ENCODE results near the gene MSRB2.
"Not testable (repeated sequence)": the region's sequence is repeated elsewhere in the genome, so short reads cannot be mapped to it uniquely, and the experiment has no call there.

Gene MSRB2
- total RNA-seq = 2.9 to 3.4 reads per million in 2 donors

- peak; percentile 51 for DNase-seq
Observed at GRCh38 chr10:23095404-23095965, at the start of gene MSRB2. Gene MSRB2 (plus strand): TSS chr10:23095579. CDS start chr10:23095609, 30 bp downstream.

- DNase-seq = no peak
Observed at GRCh38 chr10:23046027-23046426, 49.4 kb upstream of the MSRB2 start.

GRCh38 chr10:23047201-23048050, 48.0 kb upstream of the MSRB2 start:
- no peak for DNase-seq

- no peak for DNase-seq
Observed at GRCh38 chr10:23048191-23048590, 47.2 kb upstream of the MSRB2 start.

GRCh38 chr10:23051278-23051677, 44.1 kb upstream of the MSRB2 start:
- DNase-seq = no peak

- DNase-seq = no peak
Observed at GRCh38 chr10:23051855-23052331, 43.5 kb upstream of the MSRB2 start.

- no peak for DNase-seq
Observed at GRCh38 chr10:23053036-23053435, 42.3 kb upstream of the MSRB2 start.

GRCh38 chr10:23055424-23056185, 39.8 kb upstream of the MSRB2 start:
- DNase-seq = no peak

- no peak for DNase-seq
Observed at GRCh38 chr10:23056186-23056579, 39.2 kb upstream of the MSRB2 start.

- DNase-seq = no peak
Observed at GRCh38 chr10:23058366-23058765, 37.0 kb upstream of the MSRB2 start.

GRCh38 chr10:23060918-23061317, 34.5 kb upstream of the MSRB2 start:
- DNase-seq = no peak

GRCh38 chr10:23063045-23063972, 32.1 kb upstream of the MSRB2 start:
- DNase-seq = no peak

GRCh38 chr10:23063973-23064812, 31.2 kb upstream of the MSRB2 start:
- DNase-seq = no peak

- not testable (repeated sequence) for DNase-seq
Observed at GRCh38 chr10:23064813-23065114, 30.6 kb upstream of the MSRB2 start.

- no peak for DNase-seq
Observed at GRCh38 chr10:23065181-23065948, 30.0 kb upstream of the MSRB2 start.

GRCh38 chr10:23067337-23067736, 28.0 kb upstream of the MSRB2 start:
- DNase-seq = no peak

GRCh38 chr10:23067939-23068775, 27.2 kb upstream of the MSRB2 start:
- DNase-seq = no peak

- DNase-seq = no peak
Observed at GRCh38 chr10:23069019-23069815, 26.2 kb upstream of the MSRB2 start.

Measured in activated gamma-delta T cell (primary cell).